ENCODE data around the gene CARNS1. TPM values are rescaled to one million over a fixed set of nuclear protein-coding genes. Genes with fewer than 3 reads are reported as not detected.

CARNS1 gene
- total RNA-seq, 4 donors from 2014 or later, result 0.21 to 0.94 (median 0.74) TPM

DNA sequence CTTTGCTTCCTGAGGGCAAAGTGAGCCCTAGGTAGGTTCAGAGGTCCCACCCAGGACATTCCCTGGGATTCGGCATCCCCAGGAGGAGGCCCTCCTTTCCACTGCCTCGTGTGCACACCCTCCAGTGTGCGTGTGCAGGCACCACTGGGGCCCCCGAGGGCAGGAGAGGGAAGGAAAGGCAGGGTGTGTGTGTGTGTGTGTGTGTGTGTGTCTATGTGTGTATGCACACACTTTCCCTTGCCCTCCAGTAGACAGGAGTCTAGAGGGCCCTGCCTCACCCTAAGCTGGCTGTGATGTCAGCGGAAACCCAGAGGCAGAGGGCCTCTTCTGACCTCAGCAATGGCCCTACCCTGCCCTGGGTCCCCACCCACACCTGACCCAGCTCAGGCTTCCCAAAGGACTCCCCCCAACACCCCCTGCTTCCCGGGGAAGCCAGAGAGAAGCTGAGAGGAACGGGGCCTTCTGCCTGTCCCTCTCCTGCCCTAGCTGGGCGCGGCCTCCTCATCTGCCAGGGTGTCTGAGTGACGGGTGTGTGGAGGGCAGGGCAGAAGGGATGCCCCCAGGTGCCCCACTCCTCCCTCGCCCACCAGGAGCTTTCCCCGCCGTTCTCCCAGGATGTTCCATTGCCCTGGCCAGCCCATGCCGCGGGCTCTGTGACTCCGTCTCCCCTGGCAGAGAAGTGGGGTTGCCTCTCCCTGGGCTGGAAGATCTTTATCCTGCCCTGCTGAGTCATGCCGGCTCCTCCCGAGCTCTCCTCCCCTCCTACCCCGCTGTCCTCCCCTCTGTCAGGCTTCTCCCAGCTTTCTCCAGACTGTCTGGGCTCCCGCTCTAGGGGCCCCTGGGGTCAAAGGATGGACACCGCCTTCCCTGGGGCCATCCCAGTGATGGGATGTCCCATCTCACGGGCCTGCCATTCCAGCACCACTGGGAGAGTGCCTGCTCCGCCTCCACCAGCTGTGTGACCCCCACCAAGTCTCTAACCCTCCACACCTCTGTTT is 36.1 kb upstream of the CARNS1 start:
- TF ChIP-seq EP300 (IDR thresholded peaks at IDR 0.05) (no peak), POLR2AphosphoS5 (IDR thresholded peaks at IDR 0.05) (no peak), POLR2A (IDR thresholded peaks at IDR 0.05) (no peak)
- TF ChIP-seq, protein P1, sequence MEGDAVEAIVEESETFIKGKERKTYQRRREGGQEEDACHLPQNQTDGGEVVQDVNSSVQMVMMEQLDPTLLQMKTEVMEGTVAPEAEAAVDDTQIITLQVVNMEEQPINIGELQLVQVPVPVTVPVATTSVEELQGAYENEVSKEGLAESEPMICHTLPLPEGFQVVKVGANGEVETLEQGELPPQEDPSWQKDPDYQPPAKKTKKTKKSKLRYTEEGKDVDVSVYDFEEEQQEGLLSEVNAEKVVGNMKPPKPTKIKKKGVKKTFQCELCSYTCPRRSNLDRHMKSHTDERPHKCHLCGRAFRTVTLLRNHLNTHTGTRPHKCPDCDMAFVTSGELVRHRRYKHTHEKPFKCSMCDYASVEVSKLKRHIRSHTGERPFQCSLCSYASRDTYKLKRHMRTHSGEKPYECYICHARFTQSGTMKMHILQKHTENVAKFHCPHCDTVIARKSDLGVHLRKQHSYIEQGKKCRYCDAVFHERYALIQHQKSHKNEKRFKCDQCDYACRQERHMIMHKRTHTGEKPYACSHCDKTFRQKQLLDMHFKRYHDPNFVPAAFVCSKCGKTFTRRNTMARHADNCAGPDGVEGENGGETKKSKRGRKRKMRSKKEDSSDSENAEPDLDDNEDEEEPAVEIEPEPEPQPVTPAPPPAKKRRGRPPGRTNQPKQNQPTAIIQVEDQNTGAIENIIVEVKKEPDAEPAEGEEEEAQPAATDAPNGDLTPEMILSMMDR (IDR thresholded peaks at IDR 0.05), result no peak
- H3K36me3 ChIP-seq, result no peaks in the 10 kb centered on the region
- H3K27me3 ChIP-seq, result no peaks in the 10 kb centered on the region
- H3K4me1 ChIP-seq, result peaks cover 48% of the 10 kb centered on the region
- DNase-seq (ENCODE audit: low spot score in 2 of 2), result no peak
- peak overlapping the region; percentile 15 for H3K27ac ChIP-seq
- WGBS, result 48% methylated on average over 10 of the region's 23 CpGs
- H3K9me3 ChIP-seq, result no peaks in the 10 kb centered on the region
- no peak overlapping the region for H3K4me3 ChIP-seq

DNA sequence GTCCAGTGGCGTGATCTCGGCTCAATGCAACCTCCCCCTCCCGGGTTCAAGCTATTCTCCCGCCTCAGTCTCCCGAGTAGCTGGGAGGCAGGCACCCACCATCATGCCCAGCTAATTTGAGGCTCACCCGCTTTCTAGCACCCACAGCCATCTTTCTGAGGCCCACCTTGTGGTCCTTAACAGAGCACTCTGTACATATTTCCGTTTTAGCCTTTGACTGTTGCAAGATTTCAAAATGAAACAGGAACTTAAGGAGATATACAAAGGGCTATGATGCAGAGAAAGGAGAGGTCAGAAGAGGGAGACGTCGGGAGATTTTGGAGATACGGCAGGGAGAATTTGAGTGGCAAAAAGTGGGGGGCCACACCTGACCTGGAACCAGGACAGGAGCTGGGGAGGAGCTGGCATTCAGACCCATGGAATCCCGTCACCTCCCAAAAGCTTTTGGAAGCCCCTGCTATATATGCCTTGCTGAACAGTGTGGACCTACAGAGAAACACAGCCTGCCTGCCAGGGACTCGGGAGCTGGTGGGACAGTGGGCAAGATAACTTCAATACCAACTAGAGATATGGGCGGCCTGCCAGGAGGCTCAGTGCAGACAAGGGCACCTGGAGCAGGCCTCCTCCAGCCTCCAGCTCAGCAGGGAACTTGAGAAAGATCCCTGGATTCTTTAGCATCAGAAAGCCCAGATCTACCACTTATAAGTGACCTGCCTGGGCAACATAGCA is 34.1 kb upstream of the CARNS1 start:
- Histone ChIP-seq H3K4me3 (no peak overlapping the region), H3K27ac (no peak overlapping the region), H3K36me3 (no peaks in the 10 kb centered on the region), H3K4me1 (peaks cover 39% of the 10 kb centered on the region), H3K9me3 (no peaks in the 10 kb centered on the region), H3K27me3 (no peaks in the 10 kb centered on the region)
- no peak for TF ChIP-seq POLR2A (IDR thresholded peaks at IDR 0.05)
- TF ChIP-seq POLR2AphosphoS5 (IDR thresholded peaks at IDR 0.05), result no peak
- TF ChIP-seq, protein P1 (IDR thresholded peaks at IDR 0.05), result no peak
- peak in 1 of 2 donors; percentile 73 for DNase-seq (ENCODE audit: low spot score in 2 of 2)
- WGBS, result 75% methylated on average over 13 of the region's 13 CpGs

GRCh38 chr11:67382276-67383136 is 33.0 kb upstream of the CARNS1 start:
- TF ChIP-seq EP300 (IDR thresholded peaks at IDR 0.05), result no peak
- TF ChIP-seq, protein P1 (IDR thresholded peaks at IDR 0.05), result peak; percentile 90 to 96
- DNase-seq (ENCODE audit: low spot score in 2 of 2), result peak; percentile 90 to 92
- Histone ChIP-seq H3K27ac (no peak overlapping the region), H3K27me3 (no peaks in the 10 kb centered on the region), H3K9me3 (no peaks in the 10 kb centered on the region), H3K4me1 (peaks cover 39% of the 10 kb centered on the region), H3K36me3 (no peaks in the 10 kb centered on the region), H3K4me3 (no peak overlapping the region)
- 46% methylated on average over 14 of the region's 16 CpGs for WGBS

- no peak for DNase-seq (ENCODE audit: low spot score in 2 of 2)
- no peak for TF ChIP-seq POLR2AphosphoS5 (IDR thresholded peaks at IDR 0.05)
- no peak for TF ChIP-seq POLR2A (IDR thresholded peaks at IDR 0.05)
- TF ChIP-seq, protein P1 (IDR thresholded peaks at IDR 0.05), result no peak
- no peak for TF ChIP-seq EP300 (IDR thresholded peaks at IDR 0.05)
- no peaks in the 10 kb centered on the region for H3K9me3 ChIP-seq
- 72% methylated on average over 3 of the region's 3 CpGs for WGBS
- H3K27ac ChIP-seq, result no peak overlapping the region
- no peaks in the 10 kb centered on the region for H3K27me3 ChIP-seq
- no peaks in the 10 kb centered on the region for H3K36me3 ChIP-seq
- H3K4me3 ChIP-seq, result no peak overlapping the region
- H3K4me1 ChIP-seq, result peaks cover 21% of the 10 kb centered on the region
These were observed 30.6 kb upstream of the CARNS1 start for GRCh38 chr11:67384851-67385366.
